Measurements from ENCODE around the gene HRK.

GRCh38 chr12:116812238-116812637, 69.0 kb downstream of the HRK start:
- TF ChIP-seq CTCF (IDR thresholded peaks at IDR 0.05) (no peak), POLR2AphosphoS5 (IDR thresholded peaks at IDR 0.05) (no peak), EP300 (IDR thresholded peaks at IDR 0.05) (no peak), POLR2A (IDR thresholded peaks at IDR 0.05) (no peak)
